K562 (cell line): Measurements from ENCODE around the gene CENPQ. TPM values are rescaled to one million over a fixed set of nuclear protein-coding genes. Genes with fewer than 3 reads are reported as not detected.

Experiments used
- CEBPB ChIP-seq: fragments of 450-650 bp; IDR thresholded peaks from 2 replicates; pipeline ENCODE4 v1.6.1; 2016; ENCODE audit warnings: missing genetic modification characterization, missing compliant biosample characterization
- KAT7 ChIP-seq: sonication (generic); formaldehyde crosslinking; IDR thresholded peaks from 2 replicates; pipeline ENCODE4 v1.8.0; 2022; ENCODE audit warnings: missing genetic modification reagents, mild to moderate bottlenecking, borderline replicate concordance
- MECOM ChIP-seq: fragments of 250-450 bp; sonication (Bioruptor Pico); IDR thresholded peaks from 2 replicates; pipeline ENCODE4 v1.8.0; 2022; ENCODE audit warnings: inconsistent platforms
- NELFE ChIP-seq: IDR thresholded peaks from 2 replicates; pipeline ENCODE4 v1.6.1; 2011; ENCODE audit warnings: mild to moderate bottlenecking; ENCODE audit not compliant: insufficient read depth, insufficient read length
- SMARCB1 ChIP-seq: IDR thresholded peaks from 2 replicates; pipeline ENCODE4 v1.6.1; 2011; ENCODE audit warnings: improper control_type of control experiment, low read depth; ENCODE audit not compliant: insufficient read length
- THAP7 ChIP-seq: fragments of 250-450 bp; sonication (Bioruptor Pico); IDR thresholded peaks from 2 replicates; pipeline ENCODE4 v1.5.0; 2021
- ZNF445 ChIP-seq: fragments of 250-450 bp; sonication (Bioruptor Pico); IDR thresholded peaks from 2 replicates; pipeline ENCODE4 v1.4.0; 2020; ENCODE audit warnings: low read depth, mild to moderate bottlenecking, moderate library complexity
- polyA plus RNA-seq, 8 experiments: library from polyadenylated mRNA; depleted of rRNA in 4 of 8; stranded (reverse) in 5 of 8; unstranded in 3 of 8; fragments of >200 nt; fragmentation: Nextera tagmentation in 2 of 8; fragmentation: Illumina TruSeq in 1 of 8; extraction: Ambion mirVana in 2 of 8; extraction: Trizol in 1 of 8; gene quantifications; 2 replicates each; pipeline versions ENCODE4 v1.2.1 to v1.2.3, GENCODE V29; 2011 to 2014; ENCODE audit warnings: inconsistent platforms in 1 of 8, missing spikeins in 1 of 8
- total RNA-seq, 7 experiments: library from RNA; depleted of rRNA in 6 of 7; stranded (reverse); fragments of >200 nt in 6 of 7; fragmentation: Illumina TruSeq in 2 of 7; extraction: Trizol in 2 of 7; gene quantifications; 2 replicates each; pipeline versions ENCODE4 v1.2.1 to v1.2.3, GENCODE V29; 2011 to 2021; ENCODE audit warnings: low replicate concordance in 1 of 7
- TF ChIP-seq, protein P1 (sequence below), 2 experiments: fragments of 450-650 bp; formaldehyde crosslinking in 1 of 2; IDR thresholded peaks; 2 replicates each; pipeline versions ENCODE4 v1.4.0 to v1.6.1; 2014 to 2020; ENCODE audit warnings: mild to moderate bottlenecking in 2 of 2, borderline replicate concordance in 1 of 2, low read depth in 1 of 2
- TF ChIP-seq, protein P2 (sequence below): fragments of 450-650 bp; IDR thresholded peaks from 2 replicates; pipeline ENCODE4 v1.7.1; 2018; ENCODE audit warnings: mild to moderate bottlenecking, low read depth; ENCODE audit not compliant: partially characterized antibody
- TF ChIP-seq, protein P3 (sequence below): fragments of 250-450 bp; sonication (Bioruptor Pico); IDR thresholded peaks from 2 replicates; pipeline ENCODE4 v1.5.0; 2020; ENCODE audit warnings: mild to moderate bottlenecking, borderline replicate concordance

CENPQ gene
- total and polyA plus RNA-seq, 9 of the 15 experiments (the other 6 are each of a cell fraction or from before 2014, with no cell fraction given): 12.7 to 48.3 (median 26.4) TPM

- TF ChIP-seq, protein P1, sequence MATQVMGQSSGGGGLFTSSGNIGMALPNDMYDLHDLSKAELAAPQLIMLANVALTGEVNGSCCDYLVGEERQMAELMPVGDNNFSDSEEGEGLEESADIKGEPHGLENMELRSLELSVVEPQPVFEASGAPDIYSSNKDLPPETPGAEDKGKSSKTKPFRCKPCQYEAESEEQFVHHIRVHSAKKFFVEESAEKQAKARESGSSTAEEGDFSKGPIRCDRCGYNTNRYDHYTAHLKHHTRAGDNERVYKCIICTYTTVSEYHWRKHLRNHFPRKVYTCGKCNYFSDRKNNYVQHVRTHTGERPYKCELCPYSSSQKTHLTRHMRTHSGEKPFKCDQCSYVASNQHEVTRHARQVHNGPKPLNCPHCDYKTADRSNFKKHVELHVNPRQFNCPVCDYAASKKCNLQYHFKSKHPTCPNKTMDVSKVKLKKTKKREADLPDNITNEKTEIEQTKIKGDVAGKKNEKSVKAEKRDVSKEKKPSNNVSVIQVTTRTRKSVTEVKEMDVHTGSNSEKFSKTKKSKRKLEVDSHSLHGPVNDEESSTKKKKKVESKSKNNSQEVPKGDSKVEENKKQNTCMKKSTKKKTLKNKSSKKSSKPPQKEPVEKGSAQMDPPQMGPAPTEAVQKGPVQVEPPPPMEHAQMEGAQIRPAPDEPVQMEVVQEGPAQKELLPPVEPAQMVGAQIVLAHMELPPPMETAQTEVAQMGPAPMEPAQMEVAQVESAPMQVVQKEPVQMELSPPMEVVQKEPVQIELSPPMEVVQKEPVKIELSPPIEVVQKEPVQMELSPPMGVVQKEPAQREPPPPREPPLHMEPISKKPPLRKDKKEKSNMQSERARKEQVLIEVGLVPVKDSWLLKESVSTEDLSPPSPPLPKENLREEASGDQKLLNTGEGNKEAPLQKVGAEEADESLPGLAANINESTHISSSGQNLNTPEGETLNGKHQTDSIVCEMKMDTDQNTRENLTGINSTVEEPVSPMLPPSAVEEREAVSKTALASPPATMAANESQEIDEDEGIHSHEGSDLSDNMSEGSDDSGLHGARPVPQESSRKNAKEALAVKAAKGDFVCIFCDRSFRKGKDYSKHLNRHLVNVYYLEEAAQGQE (IDR thresholded peaks at IDR 0.05; ENCODE audit: borderline replicate concordance): no peak
- TF ChIP-seq, protein P1 (CRISPR knock-in tag; IDR thresholded peaks at IDR 0.05; ENCODE audit: low read depth): no peak
- TF ChIP-seq KAT7 (CRISPR knock-in tag) (no peak), NELFE (no peak), ZNF445 (no peak), SMARCB1 (no peak), CEBPB (tag) (no peak), MECOM (no peak), THAP7 (no peak)
- TF ChIP-seq, protein P2, sequence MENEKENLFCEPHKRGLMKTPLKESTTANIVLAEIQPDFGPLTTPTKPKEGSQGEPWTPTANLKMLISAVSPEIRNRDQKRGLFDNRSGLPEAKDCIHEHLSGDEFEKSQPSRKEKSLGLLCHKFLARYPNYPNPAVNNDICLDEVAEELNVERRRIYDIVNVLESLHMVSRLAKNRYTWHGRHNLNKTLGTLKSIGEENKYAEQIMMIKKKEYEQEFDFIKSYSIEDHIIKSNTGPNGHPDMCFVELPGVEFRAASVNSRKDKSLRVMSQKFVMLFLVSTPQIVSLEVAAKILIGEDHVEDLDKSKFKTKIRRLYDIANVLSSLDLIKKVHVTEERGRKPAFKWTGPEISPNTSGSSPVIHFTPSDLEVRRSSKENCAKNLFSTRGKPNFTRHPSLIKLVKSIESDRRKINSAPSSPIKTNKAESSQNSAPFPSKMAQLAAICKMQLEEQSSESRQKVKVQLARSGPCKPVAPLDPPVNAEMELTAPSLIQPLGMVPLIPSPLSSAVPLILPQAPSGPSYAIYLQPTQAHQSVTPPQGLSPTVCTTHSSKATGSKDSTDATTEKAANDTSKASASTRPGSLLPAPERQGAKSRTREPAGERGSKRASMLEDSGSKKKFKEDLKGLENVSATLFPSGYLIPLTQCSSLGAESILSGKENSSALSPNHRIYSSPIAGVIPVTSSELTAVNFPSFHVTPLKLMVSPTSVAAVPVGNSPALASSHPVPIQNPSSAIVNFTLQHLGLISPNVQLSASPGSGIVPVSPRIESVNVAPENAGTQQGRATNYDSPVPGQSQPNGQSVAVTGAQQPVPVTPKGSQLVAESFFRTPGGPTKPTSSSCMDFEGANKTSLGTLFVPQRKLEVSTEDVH: no peak
- TF ChIP-seq, protein P3, sequence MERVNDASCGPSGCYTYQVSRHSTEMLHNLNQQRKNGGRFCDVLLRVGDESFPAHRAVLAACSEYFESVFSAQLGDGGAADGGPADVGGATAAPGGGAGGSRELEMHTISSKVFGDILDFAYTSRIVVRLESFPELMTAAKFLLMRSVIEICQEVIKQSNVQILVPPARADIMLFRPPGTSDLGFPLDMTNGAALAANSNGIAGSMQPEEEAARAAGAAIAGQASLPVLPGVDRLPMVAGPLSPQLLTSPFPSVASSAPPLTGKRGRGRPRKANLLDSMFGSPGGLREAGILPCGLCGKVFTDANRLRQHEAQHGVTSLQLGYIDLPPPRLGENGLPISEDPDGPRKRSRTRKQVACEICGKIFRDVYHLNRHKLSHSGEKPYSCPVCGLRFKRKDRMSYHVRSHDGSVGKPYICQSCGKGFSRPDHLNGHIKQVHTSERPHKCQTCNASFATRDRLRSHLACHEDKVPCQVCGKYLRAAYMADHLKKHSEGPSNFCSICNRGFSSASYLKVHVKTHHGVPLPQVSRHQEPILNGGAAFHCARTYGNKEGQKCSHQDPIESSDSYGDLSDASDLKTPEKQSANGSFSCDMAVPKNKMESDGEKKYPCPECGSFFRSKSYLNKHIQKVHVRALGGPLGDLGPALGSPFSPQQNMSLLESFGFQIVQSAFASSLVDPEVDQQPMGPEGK (CRISPR knock-in tag): no peak
Observed at GRCh38 chr6:49416195-49416594, 47.0 kb upstream of the CENPQ start (continued).
